Loucy (cell line): ENCODE results near the gene TGFBR3L.

Experiments
- EZH2phosphoT487 ChIP-seq: fragments of 200-600 bp; IDR thresholded peaks from 2 replicates; pipeline ENCODE4 v1.6.1; 2018; ENCODE audit warnings: antibody characterized with exemption, mild to moderate bottlenecking, moderate library complexity, borderline replicate concordance
- TF ChIP-seq, protein P1 (sequence below): fragments of 200-600 bp; sonication (generic); conservative IDR thresholded peaks from 2 replicates; pipeline ENCODE4 v1.5.1; 2014; ENCODE audit warnings: mild to moderate bottlenecking, antibody characterized with exemption, low read length

DNA sequence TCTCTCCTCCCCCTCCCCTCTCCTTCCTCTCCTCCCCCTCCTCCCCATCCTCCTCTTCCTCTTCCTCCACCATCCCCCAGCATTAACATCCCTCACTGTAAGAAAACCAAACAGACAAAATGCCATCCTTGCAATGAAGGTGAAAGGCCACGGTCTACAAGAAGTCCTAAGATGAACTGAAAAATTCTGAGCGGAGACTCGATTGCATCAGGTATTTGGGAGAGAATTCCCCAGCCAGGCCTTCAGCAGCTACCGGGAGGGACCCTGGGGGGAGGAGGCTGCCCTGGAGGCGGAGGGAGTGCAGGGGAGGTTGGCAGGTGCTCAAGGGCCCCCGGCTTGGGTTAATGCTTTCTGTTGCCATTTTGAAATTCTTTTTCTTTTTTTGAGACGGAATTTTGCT, 38.9 kb downstream of the TGFBR3L start:
- TF ChIP-seq, protein P1, sequence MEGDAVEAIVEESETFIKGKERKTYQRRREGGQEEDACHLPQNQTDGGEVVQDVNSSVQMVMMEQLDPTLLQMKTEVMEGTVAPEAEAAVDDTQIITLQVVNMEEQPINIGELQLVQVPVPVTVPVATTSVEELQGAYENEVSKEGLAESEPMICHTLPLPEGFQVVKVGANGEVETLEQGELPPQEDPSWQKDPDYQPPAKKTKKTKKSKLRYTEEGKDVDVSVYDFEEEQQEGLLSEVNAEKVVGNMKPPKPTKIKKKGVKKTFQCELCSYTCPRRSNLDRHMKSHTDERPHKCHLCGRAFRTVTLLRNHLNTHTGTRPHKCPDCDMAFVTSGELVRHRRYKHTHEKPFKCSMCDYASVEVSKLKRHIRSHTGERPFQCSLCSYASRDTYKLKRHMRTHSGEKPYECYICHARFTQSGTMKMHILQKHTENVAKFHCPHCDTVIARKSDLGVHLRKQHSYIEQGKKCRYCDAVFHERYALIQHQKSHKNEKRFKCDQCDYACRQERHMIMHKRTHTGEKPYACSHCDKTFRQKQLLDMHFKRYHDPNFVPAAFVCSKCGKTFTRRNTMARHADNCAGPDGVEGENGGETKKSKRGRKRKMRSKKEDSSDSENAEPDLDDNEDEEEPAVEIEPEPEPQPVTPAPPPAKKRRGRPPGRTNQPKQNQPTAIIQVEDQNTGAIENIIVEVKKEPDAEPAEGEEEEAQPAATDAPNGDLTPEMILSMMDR, result no peak
- TF ChIP-seq EZH2phosphoT487, result no peak
